Fibroblast of lung (primary cell): Measurements from ENCODE around the gene RYR1. TPM values are rescaled to one million over a fixed set of nuclear protein-coding genes. Genes with fewer than 3 reads are reported as not detected.
"Not testable (repeated sequence)": the region's sequence is repeated elsewhere in the genome, so short reads cannot be mapped to it uniquely, and the experiment has no call there.

Experiments
- DNase-seq, 2 donors: peaks; one replicate each; pipeline versions ENCODE4 v3.0.0 to v3.0.0-alpha.2; 2010; ENCODE audit warnings: low read depth in 2 of 2
- H2AFZ ChIP-seq: 2 replicates; pipeline ENCODE4 v1.5.1; 2012; ENCODE audit warnings: low read length, control low read depth, inconsistent platforms
- H3K27ac ChIP-seq: 2 replicates; pipeline ENCODE4 v1.5.1; 2011; ENCODE audit warnings: low read length, control low read depth; ENCODE audit not compliant: insufficient read depth
- H3K27me3 ChIP-seq: 2 replicates; pipeline ENCODE4 v1.5.1; 2011; ENCODE audit warnings: mild to moderate bottlenecking, low read length; ENCODE audit not compliant: control insufficient read depth, insufficient read depth
- H3K36me3 ChIP-seq: 2 replicates; pipeline ENCODE4 v1.5.1; 2011; ENCODE audit warnings: low read length; ENCODE audit not compliant: control insufficient read depth, insufficient read depth
- H3K4me1 ChIP-seq: 2 replicates; pipeline ENCODE4 v1.5.1; 2011; ENCODE audit warnings: low read length; ENCODE audit not compliant: control insufficient read depth, insufficient read depth; ENCODE audit errors: extremely low read depth
- H3K4me2 ChIP-seq: 2 replicates; pipeline ENCODE4 v1.5.1; 2011; ENCODE audit warnings: low read length, control low read depth; ENCODE audit not compliant: insufficient read depth; ENCODE audit errors: extremely low read depth
- H3K4me3 ChIP-seq, 4 experiments: fragments of 200-600 bp in 1 of 4; sonication (generic) in 1 of 4; replicated peaks in 1 of 4; 2 replicates each; pipeline ENCODE4 v1.5.1; 2011 to 2016; ENCODE audit warnings: low read length in 4 of 4, low read depth in 3 of 4, mild to moderate bottlenecking in 3 of 4, control low read depth in 2 of 4, inconsistent platforms in 1 of 4, mixed read lengths in 1 of 4; ENCODE audit not compliant: insufficient read depth in 1 of 4; ENCODE audit errors: control extremely low read depth in 1 of 4
- H3K79me2 ChIP-seq: 2 replicates; pipeline ENCODE4 v1.5.1; 2012; ENCODE audit warnings: mild to moderate bottlenecking, low read length, inconsistent platforms; ENCODE audit not compliant: control insufficient read depth, insufficient read depth
- H3K9ac ChIP-seq: 2 replicates; pipeline ENCODE4 v1.5.1; 2011; ENCODE audit warnings: mild to moderate bottlenecking, low read length, control low read depth; ENCODE audit not compliant: insufficient read depth
- H3K9me3 ChIP-seq: 2 replicates; pipeline ENCODE4 v1.5.1; 2012; ENCODE audit warnings: low read depth, low read length; ENCODE audit not compliant: control insufficient read depth, insufficient read depth
- H4K20me1 ChIP-seq: 2 replicates; pipeline ENCODE4 v1.5.1; 2011; ENCODE audit warnings: low read length; ENCODE audit not compliant: control insufficient read depth, insufficient read depth; ENCODE audit errors: extremely low read depth
- EZH2 ChIP-seq: IDR thresholded peaks from 2 replicates; pipeline ENCODE4 v1.5.1; 2012; ENCODE audit warnings: low read length, control low read depth, mild to moderate bottlenecking; ENCODE audit errors: missing control alignments
- polyA plus RNA-seq, 2 donors: library from polyadenylated mRNA; depleted of rRNA in 1 of 2; stranded (reverse) in 1 of 2; unstranded in 1 of 2; fragments of >200 nt; gene quantifications; 2 replicates each; pipeline ENCODE4 v1.2.1, GENCODE V29; 2011 to 2012; ENCODE audit warnings: missing spikeins in 1 of 2
- total RNA-seq: library from RNA; depleted of rRNA; stranded (reverse); fragments of >200 nt; gene quantifications from 2 replicates; pipeline ENCODE4 v1.2.1, GENCODE V29; 2014
- TF ChIP-seq, protein P1 (sequence below), 2 donors: IDR thresholded peaks in 1 of 2; conservative IDR thresholded peaks in 1 of 2; 1 replicate in 1 of 2; 2 replicates in 1 of 2; pipeline ENCODE4 v1.5.1; 2011 to 2012; ENCODE audit warnings: low read length in 2 of 2, control low read depth in 1 of 2, inconsistent platforms in 1 of 2, low read depth in 1 of 2, mild to moderate bottlenecking in 1 of 2

The RYR1 gene
- total and polyA plus RNA-seq, 2 donors (not counting 1 experiment from before 2014, with no cell fraction given): under 0.01 TPM

DNA sequence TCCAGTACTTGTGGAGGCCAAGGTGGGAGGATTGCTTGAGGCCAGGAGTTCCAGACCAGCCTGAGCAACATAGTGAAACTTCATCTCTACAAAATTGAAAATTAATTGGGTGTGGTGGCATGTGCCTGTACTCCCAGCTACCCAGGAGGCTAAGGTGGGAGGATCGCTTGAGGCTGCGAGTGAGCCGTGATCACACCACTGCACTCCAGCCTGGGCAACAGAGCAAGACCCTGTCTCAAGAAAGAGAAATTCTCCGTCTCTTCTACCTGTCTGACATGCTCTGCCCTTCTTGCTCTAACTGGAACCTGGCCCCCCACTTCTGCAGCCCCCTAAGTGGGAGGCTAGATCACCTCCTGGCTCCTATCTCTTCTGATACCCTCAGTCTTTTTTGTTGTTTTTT is 192.9 kb downstream of the RYR1 start:
- Histone ChIP-seq H3K79me2 (no peaks in the 10 kb centered on the region), H3K27me3 (no peaks in the 10 kb centered on the region), H3K4me3 (no peak overlapping the region), H3K9ac (no peak overlapping the region), H3K27ac (no peak overlapping the region), H4K20me1 (no peaks in the 10 kb centered on the region), H3K4me2 (no peak overlapping the region), H3K9me3 (no peaks in the 10 kb centered on the region), H3K4me1 (no peaks in the 10 kb centered on the region), H3K36me3 (peaks cover 17% of the 10 kb centered on the region), H2AFZ (no peak overlapping the region)
- no peak for TF ChIP-seq EZH2
- TF ChIP-seq, protein P1, sequence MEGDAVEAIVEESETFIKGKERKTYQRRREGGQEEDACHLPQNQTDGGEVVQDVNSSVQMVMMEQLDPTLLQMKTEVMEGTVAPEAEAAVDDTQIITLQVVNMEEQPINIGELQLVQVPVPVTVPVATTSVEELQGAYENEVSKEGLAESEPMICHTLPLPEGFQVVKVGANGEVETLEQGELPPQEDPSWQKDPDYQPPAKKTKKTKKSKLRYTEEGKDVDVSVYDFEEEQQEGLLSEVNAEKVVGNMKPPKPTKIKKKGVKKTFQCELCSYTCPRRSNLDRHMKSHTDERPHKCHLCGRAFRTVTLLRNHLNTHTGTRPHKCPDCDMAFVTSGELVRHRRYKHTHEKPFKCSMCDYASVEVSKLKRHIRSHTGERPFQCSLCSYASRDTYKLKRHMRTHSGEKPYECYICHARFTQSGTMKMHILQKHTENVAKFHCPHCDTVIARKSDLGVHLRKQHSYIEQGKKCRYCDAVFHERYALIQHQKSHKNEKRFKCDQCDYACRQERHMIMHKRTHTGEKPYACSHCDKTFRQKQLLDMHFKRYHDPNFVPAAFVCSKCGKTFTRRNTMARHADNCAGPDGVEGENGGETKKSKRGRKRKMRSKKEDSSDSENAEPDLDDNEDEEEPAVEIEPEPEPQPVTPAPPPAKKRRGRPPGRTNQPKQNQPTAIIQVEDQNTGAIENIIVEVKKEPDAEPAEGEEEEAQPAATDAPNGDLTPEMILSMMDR (conservative IDR thresholded peaks at IDR 0.05 in 1 of 2, IDR thresholded peaks at IDR 0.05 in 1 of 2; ENCODE audit: low read depth in 1 of 2, low read length in 2 of 2): no peak
- DNase-seq: no peak

DNA sequence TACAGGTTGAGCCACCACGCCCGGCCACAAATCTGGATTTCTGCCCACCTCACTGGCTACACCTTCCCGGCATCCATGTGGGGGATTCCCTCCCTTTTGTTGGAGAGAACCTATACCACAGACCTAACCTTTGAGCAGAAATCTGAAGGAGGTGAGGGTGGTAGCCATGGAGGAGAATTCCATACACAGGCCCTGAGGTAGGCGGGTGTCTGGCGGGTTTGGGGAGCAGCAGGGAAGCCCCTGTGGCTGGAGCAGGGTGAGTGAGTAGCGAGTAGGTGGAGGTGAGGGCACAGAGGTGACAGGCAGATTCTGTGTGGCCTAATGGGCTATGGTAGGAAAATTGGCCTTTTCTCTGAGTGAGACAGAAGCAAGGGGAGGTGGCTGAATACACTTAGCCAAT is 196.1 kb downstream of the RYR1 start:
- no peak overlapping the region for H3K4me3 ChIP-seq
- no peaks in the 10 kb centered on the region for H4K20me1 ChIP-seq
- no peak overlapping the region for H3K27ac ChIP-seq
- no peaks in the 10 kb centered on the region for H3K27me3 ChIP-seq
- no peak for DNase-seq
- H3K9ac ChIP-seq: no peak overlapping the region
- no peak overlapping the region for H2AFZ ChIP-seq
- H3K4me2 ChIP-seq: no peak overlapping the region
- no peak for TF ChIP-seq EZH2
- TF ChIP-seq, protein P1 (conservative IDR thresholded peaks at IDR 0.05 in 1 of 2, IDR thresholded peaks at IDR 0.05 in 1 of 2; ENCODE audit: low read depth in 1 of 2, low read length in 2 of 2): no peak
- no peaks in the 10 kb centered on the region for H3K9me3 ChIP-seq
- no peaks in the 10 kb centered on the region for H3K79me2 ChIP-seq
- peaks cover 14% of the 10 kb centered on the region for H3K36me3 ChIP-seq
- H3K4me1 ChIP-seq: no peaks in the 10 kb centered on the region

DNA sequence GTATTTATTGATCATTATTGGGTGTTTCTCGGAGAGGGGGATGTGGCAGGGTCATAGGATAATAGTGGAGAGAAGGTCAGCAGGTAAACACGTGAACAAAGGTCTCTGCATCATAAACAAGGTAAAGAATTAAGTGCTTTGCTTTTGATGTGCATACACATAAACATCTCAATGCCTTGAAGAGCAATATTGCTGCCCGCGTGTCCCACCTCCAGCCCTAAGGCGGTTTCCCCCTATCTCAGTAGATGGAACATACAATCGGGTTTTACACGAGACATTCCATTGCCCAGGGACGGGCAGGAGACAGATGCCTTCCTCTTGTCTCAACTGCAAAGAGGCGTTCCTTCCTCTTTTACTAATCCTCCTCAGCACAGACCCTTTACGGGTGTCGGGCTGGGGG is 197.8 kb downstream of the RYR1 start:
- not testable (repeated sequence) for H2AFZ ChIP-seq, H3K79me2 ChIP-seq, H3K9ac ChIP-seq, H3K27ac ChIP-seq, H4K20me1 ChIP-seq, DNase-seq, H3K4me2 ChIP-seq, H3K4me1 ChIP-seq, H3K27me3 ChIP-seq, H3K9me3 ChIP-seq, H3K4me3 ChIP-seq
- peaks cover 17% of the 10 kb centered on the region for H3K36me3 ChIP-seq

DNA sequence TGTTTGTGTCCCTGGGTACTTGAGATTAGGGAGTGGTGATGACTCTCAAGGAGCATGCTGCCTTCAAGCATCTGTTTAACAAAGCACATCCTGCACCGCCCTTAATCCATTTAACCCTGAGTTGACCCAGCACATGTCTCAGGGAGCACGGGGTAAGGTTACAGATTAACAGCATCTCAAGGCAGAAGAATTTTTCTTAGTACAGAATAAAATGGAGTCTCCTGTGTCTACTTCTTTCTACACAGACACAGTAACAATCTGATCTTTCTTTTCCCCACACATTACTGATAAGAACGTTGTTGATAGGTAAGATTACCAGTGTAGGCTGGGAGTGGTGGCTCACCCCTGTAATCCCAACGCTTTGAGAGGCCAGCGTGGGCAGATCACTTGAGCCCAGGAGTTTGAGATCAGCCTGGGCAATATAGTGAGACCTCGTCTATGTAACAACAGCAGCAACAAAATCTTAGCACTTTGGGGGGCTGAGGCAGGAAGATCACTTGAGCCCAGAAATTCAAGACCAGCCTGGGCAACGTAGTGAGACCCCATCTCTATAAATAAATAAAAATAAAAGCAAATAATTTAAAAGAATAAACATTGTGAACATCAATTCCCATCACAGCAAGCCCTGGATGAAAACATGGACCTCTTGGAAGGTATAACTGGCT is 198.5 kb downstream of the RYR1 start:
- H3K27me3 ChIP-seq, H3K4me2 ChIP-seq, H3K79me2 ChIP-seq, H2AFZ ChIP-seq, H3K4me3 ChIP-seq, H3K27ac ChIP-seq, DNase-seq, H3K4me1 ChIP-seq, H4K20me1 ChIP-seq, H3K9me3 ChIP-seq, H3K9ac ChIP-seq: not testable (repeated sequence)
- H3K36me3 ChIP-seq: peaks cover 17% of the 10 kb centered on the region
